Endothelial cell of umbilical vein (primary cell): ENCODE data around the gene VWA8. TPM values are rescaled to one million over a fixed set of nuclear protein-coding genes. Genes with fewer than 3 reads are reported as not detected.

Source experiments
- BruUV-seq: library from RNA; stranded (reverse); fragments of 400-500 nt; replicated peaks from 2 replicates; lab custom pipeline; 2021; lab: Mats Ljungman, UMichigan
- CTCF ChIA-PET: fragments of 300-600, 350-600 bp; sonication (Branson Sonifier 250); formaldehyde crosslinking; loops from one replicate; lab custom pipeline; 2021; ENCODE audit warnings: antibody characterized with exemption, inconsistent platforms; lab: Charles Lee
- POLR2A ChIA-PET: fragments of 300-600, 350-600 bp; sonication (Branson Sonifier 250); formaldehyde crosslinking; loops from one replicate; lab custom pipeline; 2021; ENCODE audit warnings: antibody characterized with exemption, inconsistent platforms; lab: Charles Lee
- DNase-seq: peaks from one replicate; pipeline ENCODE4 v3.0.0-alpha.2; 2011; ENCODE audit warnings: low read depth, low spot score
- FAIRE-seq: peaks from 2 replicates; lab custom pipeline; 2011; peaks lifted over from hg19 to GRCh38; lab: Jason Lieb, UNC
- H2AFZ ChIP-seq: 2 replicates; pipeline ENCODE4 v1.6.0; 2012; ENCODE audit warnings: low read depth, low read length, control low read depth, inconsistent platforms
- H3K27ac ChIP-seq: 2 replicates; pipeline ENCODE4 v1.5.1; 2011; ENCODE audit warnings: low read depth, mild to moderate bottlenecking, control low read depth, low read length, moderate library complexity; ENCODE audit not compliant: insufficient read depth
- H3K27me3 ChIP-seq, 2 experiments: 2 replicates each; pipeline versions ENCODE4 v1.6.0 to v1.6.1; 2011; ENCODE audit warnings: low read length in 2 of 2, mixed read lengths in 1 of 2; ENCODE audit not compliant: control insufficient read depth in 2 of 2, insufficient read depth in 2 of 2
- H3K36me3 ChIP-seq, 2 experiments: 2 replicates in 1 of 2; 3 replicates in 1 of 2; pipeline ENCODE4 v1.5.1; 2011; ENCODE audit warnings: low read length in 2 of 2, mild to moderate bottlenecking in 1 of 2, moderate library complexity in 1 of 2; ENCODE audit not compliant: control insufficient read depth in 2 of 2, insufficient read depth in 2 of 2; ENCODE audit errors: extremely low read depth in 1 of 2
- H3K4me1 ChIP-seq: 3 replicates; pipeline ENCODE4 v1.5.1; 2011; ENCODE audit warnings: mild to moderate bottlenecking, low read length; ENCODE audit not compliant: control insufficient read depth, insufficient read depth; ENCODE audit errors: extremely low read depth
- H3K4me2 ChIP-seq: 2 replicates; pipeline ENCODE4 v1.6.1; 2011; ENCODE audit warnings: low read length, control low read depth, mixed read lengths; ENCODE audit not compliant: insufficient read depth
- H3K4me3 ChIP-seq, 3 experiments: fragments of 200-600 bp in 1 of 3; sonication (generic), shearing (Covaris generic) in 1 of 3; replicated peaks in 1 of 3; 2 replicates each; pipeline ENCODE4 v1.5.1; 2011 to 2016; ENCODE audit warnings: control low read depth in 3 of 3, low read length in 3 of 3, mild to moderate bottlenecking in 2 of 3, inconsistent platforms in 1 of 3, low read depth in 1 of 3, moderate library complexity in 1 of 3; ENCODE audit not compliant: insufficient read depth in 1 of 3
- H3K79me2 ChIP-seq: 2 replicates; pipeline ENCODE4 v1.6.0; 2012; ENCODE audit warnings: low read length, inconsistent platforms; ENCODE audit not compliant: control insufficient read depth, insufficient read depth
- H3K9ac ChIP-seq: replicated peaks from 2 replicates; pipeline ENCODE3; 2011; ENCODE audit warnings: low read length, control low read depth; ENCODE audit not compliant: insufficient read depth; ENCODE audit errors: extremely low read depth
- H3K9me1 ChIP-seq: replicated peaks from 3 replicates; pipeline ENCODE4 v1.6.0; 2011; ENCODE audit warnings: mild to moderate bottlenecking, low read length; ENCODE audit not compliant: control insufficient read depth, insufficient read depth; ENCODE audit errors: extremely low read depth
- H3K9me3 ChIP-seq: replicated peaks from 2 replicates; pipeline ENCODE4 v1.5.1; 2012; ENCODE audit warnings: low read length, inconsistent platforms; ENCODE audit not compliant: control insufficient read depth, insufficient read depth
- H4K20me1 ChIP-seq: replicated peaks from 2 replicates; pipeline ENCODE3; 2011; ENCODE audit warnings: mild to moderate bottlenecking, low read length; ENCODE audit not compliant: control insufficient read depth, insufficient read depth; ENCODE audit errors: extremely low read depth
- CTCF ChIP-seq, 2 donors: IDR thresholded peaks; 1 replicate in 1 of 2; 2 replicates in 1 of 2; pipeline ENCODE4 v1.5.1; 2011; ENCODE audit warnings: low read length in 2 of 2, mild to moderate bottlenecking in 2 of 2, moderate library complexity in 2 of 2, control low read depth in 1 of 2, inconsistent platforms in 1 of 2, low read depth in 1 of 2; ENCODE audit not compliant: insufficient read depth in 1 of 2; ENCODE audit errors: extremely low read depth in 1 of 2
- FOS ChIP-seq: IDR thresholded peaks from 2 replicates; pipeline ENCODE4 v1.6.1; 2011; ENCODE audit warnings: mild to moderate bottlenecking, low read length, moderate library complexity, borderline replicate concordance; ENCODE audit not compliant: insufficient read depth
- POLR2A ChIP-seq: IDR thresholded peaks from 2 replicates; pipeline ENCODE4 v1.6.1; 2012; ENCODE audit warnings: low read depth, mild to moderate bottlenecking, control low read depth, low read length
- POLR2AphosphoS5 ChIP-seq: IDR thresholded peaks from 2 replicates; pipeline ENCODE4 v1.6.1; 2012; ENCODE audit warnings: low read depth, mild to moderate bottlenecking, control low read depth, low read length, moderate library complexity; ENCODE audit not compliant: insufficient read depth
- dilution Hi-C: fragments of 300-500 bp; cut with MboI; formaldehyde crosslinking; loops from one replicate; pipeline ENCODE4 v1.15.0; 2019; ENCODE audit warnings: low sequenced_read_pairs; ENCODE audit not compliant: extremely low pct_ligation_motif_present
- intact Hi-C: fragments of 100-400 bp; cut with micrococcal nuclease; formaldehyde crosslinking; loops from one replicate; pipeline ENCODE4 v1.10.0; 2022
- polyA plus RNA-seq, 4 experiments: library from polyadenylated mRNA; depleted of rRNA in 3 of 4; stranded (reverse) in 3 of 4; unstranded in 1 of 4; fragments of >200 nt; gene quantifications; 2 replicates each; pipeline versions ENCODE4 v1.2.1 to v1.2.3, GENCODE V29; 2011 to 2012; ENCODE audit warnings: missing spikeins in 1 of 4
- total RNA-seq: library from RNA; stranded (reverse); gene quantifications from 2 replicates; pipeline ENCODE4 v1.2.3, GENCODE V29; 2021

VWA8 gene
- total and polyA plus RNA-seq, 2 donors (not counting 3 experiments of a cell fraction or from before 2014, with no cell fraction given), result 2.9 to 11.3 TPM

DNA sequence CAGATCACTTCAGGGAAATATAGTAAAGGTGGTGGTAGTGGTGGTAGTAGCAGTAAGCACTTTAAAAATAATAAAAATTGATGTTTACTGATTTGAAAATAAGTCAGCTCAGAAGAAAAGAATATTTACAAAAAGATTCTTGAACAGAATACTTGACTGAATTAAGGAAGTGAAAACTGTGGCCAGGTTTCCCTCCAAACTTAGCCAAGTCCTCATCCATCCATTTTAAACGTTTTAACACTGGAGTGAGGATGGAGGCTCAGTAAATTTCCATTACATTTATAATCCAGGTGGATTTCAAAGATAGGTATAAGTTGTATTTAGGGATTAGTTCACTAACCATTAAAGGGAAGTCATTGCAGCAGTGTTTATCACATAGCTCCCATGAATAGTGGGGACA, 282.1 kb downstream of the VWA8 start:
- H3K27ac ChIP-seq, result no peak overlapping the region
- dilution Hi-C loops, result no loop called here
- H3K36me3 ChIP-seq, result no peaks in the 10 kb centered on the region
- no TSS peak for BruUV-seq
- H3K27me3 ChIP-seq, result no peaks in the 10 kb centered on the region
- H2AFZ ChIP-seq, result no peak overlapping the region
- ChIA-PET POLR2A (no interaction called here), CTCF (interaction anchor here (1.0 to 3.6 kb wide), 4 partner anchors 9 to 26 kb away, joined by 3 to 18 read pairs (median 4); no protein-coding TSS in a partner anchor)
- H3K9ac ChIP-seq, result no peak overlapping the region
- H3K4me1 ChIP-seq, result peaks cover 4% of the 10 kb centered on the region
- intact Hi-C loops, result no loop called here
- H3K9me1 ChIP-seq, result no peaks in the 10 kb centered on the region
- FAIRE-seq (no peak), DNase-seq (no peak)
- no peak for TF ChIP-seq CTCF (IDR thresholded peaks at IDR 0.05; ENCODE audit: extremely low read depth in 1 of 2, insufficient read depth in 1 of 2, low read depth in 1 of 2, low read length in 2 of 2)
- TF ChIP-seq POLR2A, result no peak
- no peak for TF ChIP-seq POLR2AphosphoS5
- no peak for TF ChIP-seq FOS
- H3K4me3 ChIP-seq, result no peak overlapping the region
- no peaks in the 10 kb centered on the region for H3K79me2 ChIP-seq
- H3K4me2 ChIP-seq, result no peak overlapping the region
- no peaks in the 10 kb centered on the region for H4K20me1 ChIP-seq
- H3K9me3 ChIP-seq, result no peaks in the 10 kb centered on the region

- TF ChIP-seq POLR2A, result no peak
Measured at GRCh38 chr13:41678249-41678648, 282.7 kb downstream of the VWA8 start.

More at GRCh38 chr13:41678249-41678648, 282.7 kb downstream of the VWA8 start:
- ChIA-PET CTCF (interaction anchor here (0.7 to 3.6 kb wide), 4 partner anchors 9 to 264 kb away, joined by 3 to 18 read pairs (median 3); no protein-coding TSS in a partner anchor), POLR2A (no interaction called here)
- no peak for DNase-seq
- no peak overlapping the region for H2AFZ ChIP-seq
- no peaks in the 10 kb centered on the region for H3K79me2 ChIP-seq
- intact Hi-C loops (no loop called here), dilution Hi-C loops (no loop called here)
- no TSS peak for BruUV-seq
- peaks cover 4% of the 10 kb centered on the region for H3K4me1 ChIP-seq
- H3K27me3 ChIP-seq, result no peaks in the 10 kb centered on the region
- H3K36me3 ChIP-seq, result no peaks in the 10 kb centered on the region
- no peaks in the 10 kb centered on the region for H3K9me1 ChIP-seq
- H3K9me3 ChIP-seq, result no peaks in the 10 kb centered on the region
- FAIRE-seq, result peak; percentile 18
- no peak overlapping the region for H3K4me2 ChIP-seq
- no peak overlapping the region for H3K27ac ChIP-seq
- no peak overlapping the region for H3K4me3 ChIP-seq
- no peaks in the 10 kb centered on the region for H4K20me1 ChIP-seq
- no peak overlapping the region for H3K9ac ChIP-seq
